Duodenal mucosa (tissue), 2 donors: ENCODE data around the gene DELE1.
A peak's percentile ranks its signal among the peaks of the same experiment; 100 is the strongest.
"Not testable (repeated sequence)": the region's sequence is repeated elsewhere in the genome, so short reads cannot be mapped to it uniquely, and the experiment has no call there.

Experiments used
- H3K27ac ChIP-seq: one replicate; pipeline ENCODE4 v1.7.0; 2013; ENCODE audit warnings: low read depth, low read length
- H3K27me3 ChIP-seq, 2 donors: one replicate each; pipeline ENCODE4 v1.7.0; 2013; ENCODE audit warnings: low read length in 2 of 2, control low read depth in 1 of 2; ENCODE audit not compliant: insufficient read depth in 2 of 2, control insufficient read depth in 1 of 2
- H3K36me3 ChIP-seq, 2 donors: one replicate each; pipeline ENCODE4 v1.7.0; 2013; ENCODE audit warnings: low read length in 2 of 2, control low read depth in 1 of 2; ENCODE audit not compliant: insufficient read depth in 2 of 2, control insufficient read depth in 1 of 2
- H3K4me1 ChIP-seq, 2 donors: one replicate each; pipeline ENCODE4 v1.7.0; 2013; ENCODE audit warnings: low read length in 2 of 2, control low read depth in 1 of 2; ENCODE audit not compliant: insufficient read depth in 2 of 2, control insufficient read depth in 1 of 2
- H3K4me3 ChIP-seq, 2 donors: one replicate each; pipeline ENCODE4 v1.7.0; 2013; ENCODE audit warnings: low read length in 2 of 2, low read depth in 1 of 2
- H3K9ac ChIP-seq, 2 donors: one replicate each; pipeline ENCODE4 v1.7.0; 2013; ENCODE audit warnings: low read length in 2 of 2, low read depth in 1 of 2
- H3K9me3 ChIP-seq, 2 donors: one replicate each; pipeline ENCODE4 v1.7.0; 2013; ENCODE audit warnings: low read length in 2 of 2, control low read depth in 1 of 2; ENCODE audit not compliant: control insufficient read depth in 1 of 2

The DELE1 gene

GRCh38 chr5:141922827-141923447 lies 734 bp upstream of the DELE1 start:
- not testable (repeated sequence) for H3K9me3 ChIP-seq, H3K27me3 ChIP-seq
- Histone ChIP-seq H3K4me1 (peaks cover 6 to 20% of the 10 kb centered on the region in 2 donors), H3K9ac (peak overlapping the region; percentile 90 to 99), H3K4me3 (peak overlapping the region; percentile 85 to 90), H3K36me3 (peaks cover 21 to 27% of the 10 kb centered on the region in 2 donors), H3K27ac (peak overlapping the region; percentile 99)

DNA sequence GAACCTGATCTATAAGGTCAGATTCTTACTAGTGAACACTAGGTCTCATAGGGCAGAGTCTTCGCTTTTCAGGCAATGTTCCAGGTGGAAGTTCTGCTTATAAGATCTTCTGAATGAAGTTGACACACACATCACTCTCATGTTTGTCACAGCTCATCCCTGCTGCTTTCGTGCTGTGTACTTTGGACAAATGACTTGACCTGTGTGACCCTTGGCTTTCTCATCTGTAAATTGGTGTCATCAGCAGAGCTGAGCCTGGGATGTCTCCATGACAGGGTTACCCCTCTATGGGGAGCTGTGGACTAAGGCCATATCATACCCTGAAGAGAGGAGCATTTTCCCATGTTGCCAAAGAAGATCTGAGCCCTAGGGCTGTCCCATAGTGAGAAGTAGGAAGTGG lies 2.8 kb downstream of the DELE1 start:
- Histone ChIP-seq H3K9ac (no peak overlapping the region), H3K36me3 (peaks cover 45 to 62% of the 10 kb centered on the region in 2 donors), H3K4me3 (no peak overlapping the region), H3K4me1 (peaks cover 6 to 15% of the 10 kb centered on the region in 2 donors), H3K9me3 (no peaks in the 10 kb centered on the region), H3K27me3 (no peaks in the 10 kb centered on the region), H3K27ac (no peak overlapping the region)

DNA sequence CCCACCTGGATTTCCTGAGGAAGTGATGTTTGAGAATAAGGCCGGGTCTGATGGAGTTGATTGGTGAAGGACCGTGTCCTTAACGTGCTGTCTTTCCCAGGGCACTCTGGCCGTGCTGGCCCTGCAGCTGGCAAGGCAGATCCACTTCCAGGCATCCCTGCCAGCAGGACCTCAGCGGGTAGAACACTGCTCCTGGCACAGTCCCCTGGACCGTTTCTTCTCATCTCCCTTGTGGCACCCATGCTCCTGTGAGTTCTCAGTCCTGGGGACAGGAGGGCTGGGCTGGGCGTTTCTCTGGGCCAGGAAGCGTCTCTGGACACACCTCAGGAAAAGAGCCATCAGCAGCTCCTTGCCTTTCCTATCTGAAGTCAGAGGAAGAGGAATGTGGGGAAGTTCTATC lies 4.4 kb downstream of the DELE1 start:
- Histone ChIP-seq H3K36me3 (peaks cover 52 to 76% of the 10 kb centered on the region in 2 donors), H3K4me1 (peaks cover 6 to 9% of the 10 kb centered on the region in 2 donors), H3K27ac (no peak overlapping the region), H3K27me3 (no peaks in the 10 kb centered on the region), H3K4me3 (no peak overlapping the region), H3K9ac (no peak overlapping the region), H3K9me3 (no peaks in the 10 kb centered on the region)

DNA sequence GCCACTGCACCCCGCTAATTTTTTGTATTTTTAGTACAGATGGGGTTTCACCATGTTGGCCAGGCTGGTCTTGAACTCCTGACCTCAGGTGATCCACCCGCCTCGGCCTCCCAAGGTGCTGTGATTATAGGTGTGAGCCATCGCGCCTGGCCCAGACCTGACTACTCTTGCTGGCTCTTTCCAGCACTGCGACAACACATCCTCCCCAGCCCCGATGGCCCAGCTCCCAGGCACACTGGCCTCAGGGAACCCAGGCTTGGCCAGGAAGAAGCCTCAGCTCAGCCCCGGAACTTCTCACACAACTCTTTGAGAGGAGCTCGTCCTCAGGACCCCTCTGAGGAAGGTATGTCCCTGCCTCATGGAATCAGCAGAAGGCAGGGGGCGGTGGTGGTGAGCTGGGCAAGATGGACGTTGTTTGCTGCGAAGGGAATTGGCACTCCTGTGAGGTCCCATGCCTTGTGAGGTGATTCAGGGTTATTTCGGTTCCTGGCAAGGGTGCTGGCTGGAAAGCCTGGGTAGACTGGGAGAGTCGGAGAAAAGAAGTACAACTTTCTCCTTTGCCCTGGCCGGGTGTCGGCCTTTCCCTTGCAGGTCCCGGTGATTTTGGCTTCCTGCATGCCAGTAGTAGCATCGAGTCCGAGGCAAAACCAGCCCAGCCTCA lies 5.9 kb downstream of the DELE1 start:
- no peaks in the 10 kb centered on the region for H3K27me3 ChIP-seq
- peaks cover under 1% of the 10 kb centered on the region in 2 donors for H3K4me1 ChIP-seq
- H3K9me3 ChIP-seq: no peaks in the 10 kb centered on the region
- H3K36me3 ChIP-seq: peaks cover 60 to 89% of the 10 kb centered on the region in 2 donors
- H3K27ac ChIP-seq: no peak overlapping the region
- no peak overlapping the region for H3K4me3 ChIP-seq
- no peak overlapping the region for H3K9ac ChIP-seq

- H3K36me3 ChIP-seq: peaks cover 69 to 95% of the 10 kb centered on the region in 2 donors
- no peaks in the 10 kb centered on the region for H3K9me3 ChIP-seq
- no peak overlapping the region for H3K27ac ChIP-seq
- H3K9ac ChIP-seq: no peak overlapping the region
- H3K27me3 ChIP-seq: no peaks in the 10 kb centered on the region
- H3K4me1 ChIP-seq: no peaks in the 10 kb centered on the region
- no peak overlapping the region for H3K4me3 ChIP-seq
Measured at GRCh38 chr5:141931694-141932093, 8.0 kb downstream of the DELE1 start.

GRCh38 chr5:141933151-141933550 lies 9.5 kb downstream of the DELE1 start:
- peaks cover 62 to 91% of the 10 kb centered on the region in 2 donors for H3K36me3 ChIP-seq
- no peak overlapping the region for H3K4me3 ChIP-seq
- no peaks in the 10 kb centered on the region for H3K27me3 ChIP-seq
- no peak overlapping the region for H3K9ac ChIP-seq
- no peaks in the 10 kb centered on the region for H3K4me1 ChIP-seq
- H3K27ac ChIP-seq: no peak overlapping the region
- no peaks in the 10 kb centered on the region for H3K9me3 ChIP-seq

- Histone ChIP-seq H3K4me1 (no peaks in the 10 kb centered on the region), H3K9ac (no peak overlapping the region), H3K27ac (no peak overlapping the region), H3K27me3 (no peaks in the 10 kb centered on the region), H3K36me3 (peaks cover 63 to 89% of the 10 kb centered on the region in 2 donors), H3K9me3 (no peaks in the 10 kb centered on the region), H3K4me3 (no peak overlapping the region)
Measured at GRCh38 chr5:141934099-141934844, 10.6 kb downstream of the DELE1 start.

GRCh38 chr5:141935538-141935937 lies 11.9 kb downstream of the DELE1 start:
- H3K36me3 ChIP-seq: peaks cover 57 to 85% of the 10 kb centered on the region in 2 donors
- H3K27ac ChIP-seq: no peak overlapping the region
- no peak overlapping the region for H3K9ac ChIP-seq
- H3K4me1 ChIP-seq: no peaks in the 10 kb centered on the region
- no peaks in the 10 kb centered on the region for H3K9me3 ChIP-seq
- no peaks in the 10 kb centered on the region for H3K27me3 ChIP-seq
- H3K4me3 ChIP-seq: no peak overlapping the region

DNA sequence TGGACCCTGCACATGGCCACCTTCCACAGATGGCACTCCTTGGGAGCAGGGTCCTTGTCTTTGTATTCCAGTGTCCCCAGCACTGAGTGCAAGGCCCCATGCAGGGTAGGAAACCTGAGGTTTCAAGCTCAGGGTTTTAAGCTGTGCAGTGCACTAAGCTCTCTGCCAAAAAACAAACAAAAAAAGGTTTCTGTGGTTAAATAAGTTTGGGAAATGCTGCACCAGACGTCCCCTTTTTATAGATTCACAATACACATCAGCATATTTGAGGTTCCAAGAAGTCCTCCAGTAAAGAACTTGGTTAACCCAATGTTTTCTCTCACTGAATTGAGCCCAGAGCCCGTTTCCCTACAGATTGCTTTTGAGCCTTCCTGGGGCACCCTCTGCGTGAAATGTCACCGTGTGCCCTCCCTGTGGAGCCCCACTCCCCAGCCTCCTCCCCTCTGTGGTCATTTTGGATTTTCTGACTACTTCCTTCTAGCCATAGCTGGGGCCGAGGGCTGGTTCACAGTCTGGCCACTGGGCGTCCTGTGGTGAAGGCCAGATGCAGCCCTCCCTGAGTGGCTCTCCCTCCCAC lies 17.1 kb downstream of the DELE1 start:
- H3K27me3 ChIP-seq: no peaks in the 10 kb centered on the region
- H3K36me3 ChIP-seq: peaks cover 30 to 37% of the 10 kb centered on the region in 2 donors
- H3K9me3 ChIP-seq: no peaks in the 10 kb centered on the region
- H3K27ac ChIP-seq: no peak overlapping the region
- H3K4me3 ChIP-seq: no peak overlapping the region
- peak overlapping the region in 1 of 2 donors; percentile 22 for H3K9ac ChIP-seq
- peaks cover 15 to 22% of the 10 kb centered on the region in 2 donors for H3K4me1 ChIP-seq

- H3K9me3 ChIP-seq: no peaks in the 10 kb centered on the region
- peaks cover 25 to 31% of the 10 kb centered on the region in 2 donors for H3K36me3 ChIP-seq
- H3K4me3 ChIP-seq: no peak overlapping the region
- peaks cover 15 to 22% of the 10 kb centered on the region in 2 donors for H3K4me1 ChIP-seq
- no peaks in the 10 kb centered on the region for H3K27me3 ChIP-seq
- no peak overlapping the region for H3K9ac ChIP-seq
- no peak overlapping the region for H3K27ac ChIP-seq
Measured at GRCh38 chr5:141941307-141941706, 17.6 kb downstream of the DELE1 start.
